H9 (cell line): ENCODE results near the gene BPIFA1. TPM values are rescaled to one million over a fixed set of nuclear protein-coding genes. Genes with fewer than 3 reads are reported as not detected.

Experiments used
- DNase-seq: peaks from one replicate; pipeline ENCODE4 v3.0.0-alpha.2; 2017
- H2AFZ ChIP-seq: one replicate; pipeline ENCODE4 v1.6.1; 2013; ENCODE audit warnings: mild to moderate bottlenecking, low read length, control low read depth, moderate library complexity
- H2AK5ac ChIP-seq: 2 replicates; pipeline ENCODE4 v1.6.1; 2013; ENCODE audit warnings: low read length, control low read depth, mixed read lengths; ENCODE audit not compliant: insufficient read length
- H2BK120ac ChIP-seq: one replicate; pipeline ENCODE4 v1.6.1; 2013; ENCODE audit warnings: low read depth, mild to moderate bottlenecking, low read length, control low read depth, inconsistent platforms; ENCODE audit not compliant: poor library complexity, severe bottlenecking
- H2BK12ac ChIP-seq: 2 replicates; pipeline ENCODE4 v1.6.1; 2013; ENCODE audit warnings: low read length, control low read depth, mixed read lengths, low read depth; ENCODE audit not compliant: insufficient read length
- H2BK15ac ChIP-seq: 2 replicates; pipeline ENCODE4 v1.6.1; 2013; ENCODE audit warnings: low read depth, low read length, control low read depth
- H2BK20ac ChIP-seq: one replicate; pipeline ENCODE4 v1.6.1; 2013; ENCODE audit warnings: low read depth, mild to moderate bottlenecking, low read length, control low read depth, inconsistent platforms; ENCODE audit not compliant: poor library complexity, severe bottlenecking
- H2BK5ac ChIP-seq: 2 replicates; pipeline ENCODE4 v1.6.1; 2013; ENCODE audit warnings: low read length, control low read depth, mixed read lengths; ENCODE audit not compliant: insufficient read length
- H3K14ac ChIP-seq: 2 replicates; pipeline ENCODE4 v1.6.1; 2013; ENCODE audit warnings: low read length, control low read depth; ENCODE audit not compliant: insufficient read depth
- H3K18ac ChIP-seq: 2 replicates; pipeline ENCODE4 v1.6.1; 2013; ENCODE audit warnings: low read depth, mild to moderate bottlenecking, mixed read lengths, low read length, control low read depth; ENCODE audit not compliant: insufficient read length
- H3K23ac ChIP-seq: 2 replicates; pipeline ENCODE4 v1.6.1; 2013; ENCODE audit warnings: low read length, control low read depth, mixed read lengths, low read depth; ENCODE audit not compliant: insufficient read length
- H3K23me2 ChIP-seq: 2 replicates; pipeline ENCODE4 v1.6.1; 2013; ENCODE audit warnings: low read depth, mild to moderate bottlenecking, mixed read lengths, low read length, control low read depth; ENCODE audit not compliant: insufficient read length, poor library complexity, severe bottlenecking
- H3K27ac ChIP-seq: 2 replicates; pipeline ENCODE4 v1.5.1; 2013; ENCODE audit warnings: low read length, control low read depth, mixed read lengths, low read depth; ENCODE audit not compliant: insufficient read length
- H3K27me3 ChIP-seq: 2 replicates; pipeline ENCODE4 v1.6.1; 2013; ENCODE audit warnings: low read length, control low read depth, inconsistent platforms; ENCODE audit not compliant: insufficient read depth
- H3K4ac ChIP-seq: 2 replicates; pipeline ENCODE4 v1.6.1; 2013; ENCODE audit warnings: low read depth, mild to moderate bottlenecking, control low read depth, inconsistent platforms, low read length, moderate library complexity
- H3K4me1 ChIP-seq: 2 replicates; pipeline ENCODE4 v1.6.1; 2013; ENCODE audit warnings: low read length, control low read depth, inconsistent platforms; ENCODE audit not compliant: insufficient read depth
- H3K4me2 ChIP-seq: 2 replicates; pipeline ENCODE4 v1.6.1; 2013; ENCODE audit warnings: low read length, control low read depth, mixed read lengths; ENCODE audit not compliant: insufficient read length, insufficient read depth
- H3K56ac ChIP-seq: 2 replicates; pipeline ENCODE4 v1.6.1; 2013; ENCODE audit warnings: low read depth, mild to moderate bottlenecking, mixed read lengths, low read length, control low read depth; ENCODE audit not compliant: insufficient read length
- H3K79me1 ChIP-seq: 2 replicates; pipeline ENCODE4 v1.6.1; 2013; ENCODE audit warnings: low read depth, mild to moderate bottlenecking, moderate library complexity, low read length, control low read depth, inconsistent platforms; ENCODE audit not compliant: insufficient read depth, poor library complexity, severe bottlenecking
- H3K79me2 ChIP-seq: 2 replicates; pipeline ENCODE4 v1.6.1; 2013; ENCODE audit warnings: low read length, control low read depth, inconsistent platforms; ENCODE audit not compliant: insufficient read depth
- H3K9ac ChIP-seq: 2 replicates; pipeline ENCODE4 v1.6.1; 2013; ENCODE audit warnings: low read length, control low read depth, mixed read lengths; ENCODE audit not compliant: insufficient read length; ENCODE audit errors: extremely low read depth
- H3K9me3 ChIP-seq: one replicate; pipeline ENCODE4 v1.6.1; 2013; ENCODE audit warnings: low read depth, low read length, inconsistent platforms; ENCODE audit not compliant: control insufficient read depth
- H3T11ph ChIP-seq: one replicate; pipeline ENCODE4 v1.6.1; 2013; ENCODE audit warnings: mild to moderate bottlenecking, low read length, control low read depth, inconsistent platforms
- H4K20me1 ChIP-seq: one replicate; pipeline ENCODE4 v1.6.1; 2013; ENCODE audit not compliant: control insufficient read depth, insufficient read length, insufficient read depth
- H4K5ac ChIP-seq: 2 replicates; pipeline ENCODE4 v1.6.1; 2013; ENCODE audit warnings: low read depth, mild to moderate bottlenecking, mixed read lengths, low read length, control low read depth; ENCODE audit not compliant: insufficient read length
- H4K8ac ChIP-seq: replicated peaks from 2 replicates; pipeline ENCODE4 v1.6.1; 2013; ENCODE audit warnings: low read length, control low read depth, mixed read lengths, low read depth; ENCODE audit not compliant: insufficient read length
- H4K91ac ChIP-seq: 2 replicates; pipeline ENCODE4 v1.6.1; 2013; ENCODE audit warnings: low read depth, mild to moderate bottlenecking, moderate library complexity, mixed read lengths, low read length, control low read depth; ENCODE audit not compliant: insufficient read length
- H3K27ac Mint-ChIP-seq, 3 experiments: 2 replicates in 2 of 3; 3 replicates in 1 of 3; pipeline ENCODE4 v1.8.0; 2020 to 2021; ENCODE audit warnings: mixed read lengths in 3 of 3, mild to moderate bottlenecking in 1 of 3, moderate library complexity in 1 of 3
- H3K27me3 Mint-ChIP-seq: 2 replicates; pipeline ENCODE4 v1.8.0; 2021; ENCODE audit warnings: low read depth, mild to moderate bottlenecking, moderate library complexity, mixed read lengths
- H3K36me3 Mint-ChIP-seq, 3 experiments: 2 replicates in 2 of 3; 3 replicates in 1 of 3; pipeline ENCODE4 v1.8.0; 2020 to 2021; ENCODE audit warnings: low read depth in 3 of 3, mixed read lengths in 3 of 3; ENCODE audit not compliant: insufficient read depth in 1 of 3
- H3K4me1 Mint-ChIP-seq, 2 experiments: 2 replicates each; pipeline ENCODE4 v1.8.0; 2020; ENCODE audit warnings: mixed read lengths in 2 of 2
- H3K4me3 Mint-ChIP-seq, 2 experiments: 2 replicates in 1 of 2; 3 replicates in 1 of 2; pipeline ENCODE4 v1.8.0; 2020 to 2021; ENCODE audit warnings: mild to moderate bottlenecking in 2 of 2, mixed read lengths in 2 of 2, moderate library complexity in 1 of 2
- H3K9me3 Mint-ChIP-seq, 2 experiments: 2 replicates in 1 of 2; 3 replicates in 1 of 2; pipeline ENCODE4 v1.8.0; 2020; ENCODE audit warnings: mild to moderate bottlenecking in 2 of 2, mixed read lengths in 2 of 2, moderate library complexity in 1 of 2
- CTCF ChIP-seq: fragments of 200-600 bp; sonication (generic); conservative IDR thresholded peaks from 3 replicates; pipeline ENCODE4 v1.8.0; 2021; ENCODE audit warnings: antibody characterized with exemption, mild to moderate bottlenecking
- WGBS: extraction: QIAGEN DNeasy Blood & Tissue Kit; methylation state at CpG from one replicate; pipeline ENCODE4 v1.1.7; 2013; ENCODE audit warnings: missing lambda C conversion rate, low lambda C conversion rate, mixed read lengths; ENCODE audit not compliant: insufficient read length; ENCODE audit errors: extremely low coverage; 5-methylcytosine and 5-hydroxymethylcytosine counted together
- total RNA-seq: library from RNA; stranded (reverse); gene quantifications from 2 replicates; pipeline ENCODE4 v1.2.1, GENCODE V29; 2021

BPIFA1 gene
- total RNA-seq, 1 experiment from 2014 or later, result not detected

- Histone ChIP-seq H3K14ac (no peak overlapping the region), H2BK12ac (no peak overlapping the region), H4K91ac (no peak overlapping the region), H2BK15ac (no peak overlapping the region), H3K18ac (no peak overlapping the region), H2AK5ac (no peak overlapping the region), H3T11ph (no peak overlapping the region), H3K9me3 (no peaks in the 10 kb centered on the region), H3K23me2 (no peaks in the 10 kb centered on the region), H2BK120ac (no peak overlapping the region), H2AFZ (no peak overlapping the region), H3K56ac (no peak overlapping the region), H2BK20ac (no peak overlapping the region), H3K27ac (no peak overlapping the region), H2BK5ac (no peak overlapping the region), H3K79me2 (no peaks in the 10 kb centered on the region), H4K20me1 (no peaks in the 10 kb centered on the region), H3K23ac (no peak overlapping the region), H3K27me3 (no peaks in the 10 kb centered on the region), H3K4me2 (no peak overlapping the region), H3K4ac (no peak overlapping the region), H3K4me1 (no peaks in the 10 kb centered on the region), H3K79me1 (no peaks in the 10 kb centered on the region), H4K5ac (no peak overlapping the region), H3K9ac (no peak overlapping the region), H4K8ac (no peak overlapping the region)
- Mint-ChIP-seq H3K36me3 (no peaks in the 10 kb centered on the region), H3K4me3 (no peak overlapping the region), H3K4me1 (peaks cover 7 to 14% of the 10 kb centered on the region in 2 experiments), H3K9me3 (no peaks in the 10 kb centered on the region), H3K27ac (peak overlapping the region in 1 of 3 experiments; percentile 62; a peak in 1 of 7 replicates), H3K27me3 (peaks cover 28% of the 10 kb centered on the region)
- no peak for DNase-seq
- no CpG with 5 or more reads among the region's 2 CpGs for WGBS
- TF ChIP-seq CTCF, result no peak
Measured at GRCh38 chr20:33234050-33234449, 1.7 kb upstream of the BPIFA1 start.
